ENCODE data around the gene CECR2. TPM values are rescaled to one million over a fixed set of nuclear protein-coding genes. Genes with fewer than 3 reads are reported as not detected.
A peak's percentile ranks its signal among the peaks of the same experiment; 100 is the strongest.

CECR2 gene
- total and polyA plus RNA-seq, 12 donors = 1.1 to 9.1 (median 6.3) TPM

DNA sequence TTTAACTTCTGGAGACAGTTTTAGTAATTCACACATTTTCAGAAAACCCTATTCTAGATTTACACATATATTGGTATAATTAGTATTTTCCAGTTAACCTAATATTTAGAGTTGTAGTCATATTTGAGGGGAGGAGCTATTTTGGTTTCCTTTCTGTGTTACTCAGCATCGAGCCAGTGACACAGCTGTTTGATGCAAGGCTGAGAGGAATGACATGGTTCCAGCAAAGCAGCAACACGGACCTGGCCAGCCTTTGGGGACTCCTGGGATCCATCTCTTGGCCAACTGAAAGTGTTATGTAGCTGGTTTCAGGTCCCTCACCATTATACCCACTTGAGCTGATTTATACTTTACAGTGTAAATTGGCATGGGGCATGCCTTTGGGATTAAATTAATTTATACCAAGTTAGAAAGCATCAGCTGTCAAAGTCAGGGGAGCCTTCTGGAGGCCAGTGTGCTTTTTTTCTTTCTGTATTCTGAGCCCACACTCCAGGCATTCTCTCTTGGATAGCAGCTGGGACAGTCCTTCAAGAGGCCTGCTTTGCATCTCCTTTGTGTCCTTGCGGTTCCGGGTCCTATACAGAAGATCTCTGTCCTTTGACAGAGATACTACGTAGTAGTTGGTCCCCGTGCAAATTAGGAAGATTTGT lies 102.8 kb downstream of the CECR2 start:
- no peaks in the 10 kb centered on the region for H3K36me3 ChIP-seq
- no peak for TF ChIP-seq CTCF (IDR thresholded peaks at IDR 0.05)
- H3K27me3 ChIP-seq = peaks cover 0 to 9% (median 0%) of the 10 kb centered on the region in 7 donors
- H3K27ac ChIP-seq = peak overlapping the region in 5 of 10 donors; percentile 3 to 57 (median 30)
- H3K4me1 ChIP-seq = peaks cover 0 to 34% (median 22%) of the 10 kb centered on the region in 9 donors
- H3K9me3 ChIP-seq = no peaks in the 10 kb centered on the region
- intact Hi-C loops (cut with DNase I) = loop anchor here in 3 of 10 donors (5.0 to 10.0 kb wide), 3 partner anchors 35 to 107 kb away; partner anchors contain the start of gene CECR2 (in 1 of the 3)
- WGBS, 2 donors = 56 to 68% methylated on average over 6 of the region's 6 CpGs
- no peak overlapping the region for H3K4me3 ChIP-seq
- ATAC-seq (peak in 7 of 8 donors; percentile 51 to 86 (median 70)), DNase-seq (no peak)

- H3K9me3 ChIP-seq = no peaks in the 10 kb centered on the region
- no peaks in the 10 kb centered on the region for H3K36me3 ChIP-seq
- peaks cover 0 to 9% (median 0%) of the 10 kb centered on the region in 7 donors for H3K27me3 ChIP-seq
- 40 to 41% methylated on average over 5 of the region's 5 CpGs for WGBS, 2 donors
- no peak overlapping the region for H3K4me3 ChIP-seq
- DNase-seq (no peak), ATAC-seq (no peak)
- peaks cover 0 to 42% (median 28%) of the 10 kb centered on the region in 9 donors for H3K4me1 ChIP-seq
- intact Hi-C loops (cut with DNase I) = loop anchor here in 3 of 10 donors (5.0 to 10.0 kb wide), 3 partner anchors 36 to 108 kb away; partner anchors contain the start of gene CECR2 (in 1 of the 3)
- TF ChIP-seq CTCF (IDR thresholded peaks at IDR 0.05) = no peak
- H3K27ac ChIP-seq = peak overlapping the region in 1 of 10 donors; percentile 3
These were observed 103.7 kb downstream of the CECR2 start for GRCh38 chr22:17472932-17473331.

GRCh38 chr22:17475318-17476230 lies 106.3 kb downstream of the CECR2 start:
- 90% methylated on average over 12 of the region's 12 CpGs for WGBS, 2 donors
- ATAC-seq (no peak), DNase-seq (no peak)
- H3K36me3 ChIP-seq = no peaks in the 10 kb centered on the region
- H3K4me3 ChIP-seq = no peak overlapping the region
- peaks cover 0 to 9% (median 0%) of the 10 kb centered on the region in 7 donors for H3K27me3 ChIP-seq
- H3K9me3 ChIP-seq = no peaks in the 10 kb centered on the region
- H3K4me1 ChIP-seq = peaks cover 0 to 44% (median 28%) of the 10 kb centered on the region in 9 donors
- TF ChIP-seq CTCF (IDR thresholded peaks at IDR 0.05) = no peak
- intact Hi-C loops (cut with DNase I) = loop anchor here in 4 of 10 donors (5.0 to 10.0 kb wide), 4 partner anchors 38 to 111 kb away; partner anchors contain the start of gene CECR2 (in 3 of the 4)
- no peak overlapping the region for H3K27ac ChIP-seq

DNA sequence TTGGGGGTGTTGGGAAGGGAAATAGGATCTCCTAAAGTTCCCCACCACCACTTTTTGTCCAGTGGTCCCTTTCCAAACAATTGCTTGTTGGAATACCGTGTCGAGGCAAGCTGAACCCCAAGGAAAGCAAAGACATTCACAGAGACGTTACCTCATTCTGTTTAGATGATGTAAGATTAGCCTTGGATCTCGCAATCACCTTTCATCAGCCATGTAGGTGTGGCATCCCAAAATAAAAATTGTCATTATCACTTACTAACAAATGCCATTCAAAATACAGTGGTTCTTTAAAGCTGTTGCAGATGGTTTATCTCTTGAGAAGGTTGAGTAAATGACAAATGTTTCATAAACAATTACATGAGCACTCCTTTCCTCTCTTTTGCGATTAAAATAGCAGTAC lies 107.6 kb downstream of the CECR2 start:
- peaks cover 0 to 3% (median 0%) of the 10 kb centered on the region in 7 donors for H3K27me3 ChIP-seq
- 57 to 74% methylated on average over 5 of the region's 5 CpGs for WGBS, 2 donors
- H3K27ac ChIP-seq = peak overlapping the region in 5 of 10 donors; percentile 12 to 56 (median 47)
- no peak for DNase-seq
- intact Hi-C loops (cut with DNase I) = loop anchor here in 5 of 10 donors (1.0 to 10.0 kb wide), 5 partner anchors 28 to 112 kb away; partner anchors contain the start of gene CECR2 (in 3 of the 5)
- H3K4me1 ChIP-seq = peaks cover 0 to 39% (median 17%) of the 10 kb centered on the region in 9 donors
- no peak for TF ChIP-seq CTCF (IDR thresholded peaks at IDR 0.05)
- peak overlapping the region in 8 of 10 donors; percentile 7 to 48 (median 40) for H3K4me3 ChIP-seq
- no peaks in the 10 kb centered on the region for H3K36me3 ChIP-seq
- ATAC-seq = no peak
- no peaks in the 10 kb centered on the region for H3K9me3 ChIP-seq
